Neuronal stem cell (in vitro differentiated cells): ENCODE measurements around the gene ITPK1.

Experiments used
- DNase-seq: peaks from one replicate; pipeline ENCODE4 v3.0.0-alpha.2; 2013; ENCODE audit warnings: low spot score
- H2AFZ ChIP-seq: one replicate; pipeline ENCODE4 v1.6.1; 2013; ENCODE audit warnings: mild to moderate bottlenecking, low read length, inconsistent platforms
- H2AK5ac ChIP-seq: 2 replicates; pipeline ENCODE4 v1.6.1; 2013; ENCODE audit warnings: low read depth, mild to moderate bottlenecking, inconsistent platforms, low read length, moderate library complexity, mixed read lengths
- H2BK120ac ChIP-seq: 2 replicates; pipeline ENCODE4 v1.6.1; 2013; ENCODE audit warnings: low read depth, mild to moderate bottlenecking, inconsistent platforms, low read length, moderate library complexity, mixed read lengths
- H2BK12ac ChIP-seq: one replicate; pipeline ENCODE4 v1.6.1; 2013; ENCODE audit warnings: low read length, inconsistent platforms
- H2BK15ac ChIP-seq: 2 replicates; pipeline ENCODE4 v1.6.1; 2013; ENCODE audit warnings: mild to moderate bottlenecking, low read length, inconsistent platforms, mixed read lengths
- H2BK5ac ChIP-seq: one replicate; pipeline ENCODE4 v1.6.1; 2013; ENCODE audit warnings: inconsistent platforms, mild to moderate bottlenecking, low read length, moderate library complexity
- H3K14ac ChIP-seq: one replicate; pipeline ENCODE4 v1.6.1; 2013; ENCODE audit warnings: low read length, inconsistent platforms
- H3K18ac ChIP-seq: 2 replicates; pipeline ENCODE4 v1.6.1; 2013; ENCODE audit warnings: low read length, inconsistent platforms
- H3K23ac ChIP-seq: 2 replicates; pipeline ENCODE4 v1.6.1; 2013; ENCODE audit warnings: low read depth, mild to moderate bottlenecking, mixed read lengths, low read length, inconsistent platforms; ENCODE audit not compliant: poor library complexity
- H3K27ac ChIP-seq: replicated peaks from 3 replicates; pipeline ENCODE4 v1.5.1; 2013; ENCODE audit warnings: low read length, inconsistent platforms
- H3K27me3 ChIP-seq, 3 experiments: 2 replicates each; pipeline ENCODE4 v1.6.1; 2013; ENCODE audit warnings: low read length in 3 of 3, mild to moderate bottlenecking in 2 of 3, inconsistent platforms in 1 of 3, low read depth in 1 of 3, mixed read lengths in 1 of 3, moderate library complexity in 1 of 3; ENCODE audit not compliant: control insufficient read depth in 3 of 3, insufficient read depth in 3 of 3
- H3K36me3 ChIP-seq, 2 donors: replicated peaks in 1 of 2; 2 replicates each; pipeline ENCODE4 v1.6.1; 2013; ENCODE audit warnings: low read length in 2 of 2; ENCODE audit not compliant: control insufficient read depth in 2 of 2, insufficient read depth in 2 of 2
- H3K4ac ChIP-seq: 2 replicates; pipeline ENCODE4 v1.6.1; 2013; ENCODE audit warnings: inconsistent platforms, mild to moderate bottlenecking, low read length, moderate library complexity
- H3K4me1 ChIP-seq, 2 donors: 1 replicate in 1 of 2; 2 replicates in 1 of 2; pipeline ENCODE4 v1.6.1; 2013; ENCODE audit warnings: low read length in 2 of 2, low read depth in 1 of 2; ENCODE audit not compliant: control insufficient read depth in 2 of 2, insufficient read depth in 1 of 2
- H3K4me2 ChIP-seq: one replicate; pipeline ENCODE4 v1.6.1; 2013; ENCODE audit warnings: mild to moderate bottlenecking, low read length, inconsistent platforms; ENCODE audit not compliant: insufficient read depth, poor library complexity, severe bottlenecking
- H3K4me3 ChIP-seq, 2 donors: 2 replicates each; pipeline ENCODE4 v1.5.1; 2013; ENCODE audit warnings: low read length in 2 of 2, mild to moderate bottlenecking in 2 of 2, inconsistent platforms in 1 of 2, moderate library complexity in 1 of 2
- H3K79me1 ChIP-seq: one replicate; pipeline ENCODE4 v1.6.1; 2013; ENCODE audit warnings: low read depth, mild to moderate bottlenecking, inconsistent platforms, low read length, moderate library complexity
- H3K9ac ChIP-seq: one replicate; pipeline ENCODE4 v1.6.1; 2013; ENCODE audit warnings: mild to moderate bottlenecking, low read depth, low read length, inconsistent platforms; ENCODE audit not compliant: poor library complexity
- H3K9me3 ChIP-seq, 2 donors: replicated peaks in 1 of 2; 2 replicates each; pipeline versions ENCODE3 to v1.6.1; 2013; ENCODE audit warnings: low read length in 2 of 2, mild to moderate bottlenecking in 2 of 2, inconsistent platforms in 1 of 2, low read depth in 1 of 2, mixed read lengths in 1 of 2, moderate library complexity in 1 of 2; ENCODE audit not compliant: control insufficient read depth in 2 of 2, insufficient read depth in 1 of 2
- H4K8ac ChIP-seq: one replicate; pipeline ENCODE4 v1.6.1; 2013; ENCODE audit warnings: low read depth, mild to moderate bottlenecking, inconsistent platforms, low read length, moderate library complexity
- H4K91ac ChIP-seq: one replicate; pipeline ENCODE4 v1.6.1; 2013; ENCODE audit warnings: low read length, low read depth, mild to moderate bottlenecking, inconsistent platforms; ENCODE audit not compliant: poor library complexity
- WGBS, 2 donors: extraction: QIAGEN DNeasy Blood & Tissue Kit; methylation state at CpG; one replicate each; pipeline ENCODE4 v1.1.7; 2013; ENCODE audit warnings: missing lambda C conversion rate in 2 of 2, mixed read lengths in 1 of 2; ENCODE audit not compliant: insufficient read length in 2 of 2, insufficient replicate concordance in 1 of 2; ENCODE audit errors: extremely low coverage in 2 of 2; 5-methylcytosine and 5-hydroxymethylcytosine counted together

Gene ITPK1

DNA sequence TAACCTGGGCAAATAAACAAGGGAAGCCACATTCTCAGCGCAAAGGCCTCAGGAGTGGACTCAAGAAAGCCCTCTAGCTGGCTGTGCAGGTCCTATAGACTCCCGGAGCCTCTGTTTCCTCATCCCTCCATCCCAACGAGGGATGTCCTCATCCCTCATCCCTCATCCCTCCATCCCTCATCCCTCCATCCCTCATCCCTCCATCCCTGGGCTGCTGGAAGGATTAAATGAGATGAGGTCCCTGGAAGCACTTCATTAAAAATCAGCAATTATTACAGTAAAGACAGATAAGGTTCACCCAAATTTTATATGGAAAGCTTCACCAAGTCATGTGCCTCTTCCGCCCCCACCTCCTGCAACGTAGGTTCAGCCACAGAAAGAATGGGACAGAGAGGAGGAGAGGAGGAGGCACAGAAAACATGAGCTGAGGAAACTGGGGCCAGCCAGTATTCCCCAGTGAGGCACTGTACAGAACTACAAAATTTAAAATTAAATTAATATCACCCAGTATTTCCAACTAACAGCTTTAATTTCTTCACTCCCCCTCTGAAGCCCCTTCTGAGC lies 4.8 kb downstream of the ITPK1 start:
- no peak overlapping the region for H2BK120ac ChIP-seq
- H3K23ac ChIP-seq, result no peak overlapping the region
- peaks cover 0 to 14% (median 0%) of the 10 kb centered on the region in 3 experiments for H3K27me3 ChIP-seq
- no peak overlapping the region for H4K8ac ChIP-seq
- H2AK5ac ChIP-seq, result no peak overlapping the region
- no peak overlapping the region for H3K18ac ChIP-seq
- no peak overlapping the region for H3K9ac ChIP-seq
- peaks cover 14 to 15% of the 10 kb centered on the region in 2 donors for H3K4me1 ChIP-seq
- H3K4ac ChIP-seq, result no peak overlapping the region
- H3K9me3 ChIP-seq, result no peaks in the 10 kb centered on the region
- DNase-seq, result no peak
- H3K79me1 ChIP-seq, result no peaks in the 10 kb centered on the region
- no peak overlapping the region for H3K14ac ChIP-seq
- H4K91ac ChIP-seq, result no peak overlapping the region
- H3K4me3 ChIP-seq, result no peak overlapping the region
- H2BK5ac ChIP-seq, result no peak overlapping the region
- no peaks in the 10 kb centered on the region for H3K36me3 ChIP-seq
- no peak overlapping the region for H2AFZ ChIP-seq
- H3K4me2 ChIP-seq, result no peak overlapping the region
- H3K27ac ChIP-seq, result no peak overlapping the region
- no peak overlapping the region for H2BK12ac ChIP-seq
- WGBS, 2 donors, result no CpG with 5 or more reads among the region's 5 CpGs
- no peak overlapping the region for H2BK15ac ChIP-seq

DNA sequence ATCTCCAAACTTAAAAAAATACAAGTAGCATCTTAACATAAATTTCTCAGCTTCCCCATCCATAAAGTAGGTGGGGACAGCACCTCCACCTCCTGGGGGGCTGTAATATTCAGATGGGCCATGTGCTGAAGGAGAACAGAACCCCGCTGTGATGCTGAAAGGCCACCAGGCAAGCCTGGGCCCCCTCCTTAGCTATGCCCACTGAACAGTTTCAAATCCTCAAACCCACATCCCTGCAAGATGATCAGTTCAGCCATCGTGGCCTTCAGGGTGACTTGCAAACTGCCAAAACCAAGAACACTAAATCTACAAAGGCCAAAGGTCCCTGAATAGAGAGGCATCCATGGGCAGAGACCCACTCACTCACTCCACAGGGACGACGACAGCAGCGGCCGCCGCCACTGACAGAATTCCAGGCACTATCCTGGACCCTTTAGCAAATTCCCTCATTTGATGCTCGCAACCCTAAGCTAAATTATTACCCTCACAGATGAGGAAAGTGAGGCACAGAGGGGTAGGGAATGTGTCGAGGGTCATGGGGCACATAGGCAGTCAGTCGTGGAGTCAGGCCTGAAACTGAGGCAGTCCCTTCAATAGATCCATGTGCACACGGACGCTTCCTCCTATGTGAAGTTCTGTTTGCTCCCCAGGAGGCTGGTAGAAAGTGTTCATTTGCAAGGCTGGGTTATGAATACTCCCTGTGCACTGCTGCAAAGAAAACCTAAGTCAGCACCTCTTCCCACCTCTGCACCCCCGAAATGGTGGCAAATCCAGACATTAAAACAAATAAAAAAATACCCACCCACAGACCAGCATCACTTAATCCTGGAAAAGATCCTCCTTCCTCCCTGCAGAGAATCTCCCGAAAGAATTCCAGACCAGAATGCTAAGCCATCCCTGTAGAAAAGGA lies 5.9 kb downstream of the ITPK1 start:
- H2BK5ac ChIP-seq, result no peak overlapping the region
- peaks cover 14 to 15% of the 10 kb centered on the region in 2 donors for H3K4me1 ChIP-seq
- no peak for DNase-seq

DNA sequence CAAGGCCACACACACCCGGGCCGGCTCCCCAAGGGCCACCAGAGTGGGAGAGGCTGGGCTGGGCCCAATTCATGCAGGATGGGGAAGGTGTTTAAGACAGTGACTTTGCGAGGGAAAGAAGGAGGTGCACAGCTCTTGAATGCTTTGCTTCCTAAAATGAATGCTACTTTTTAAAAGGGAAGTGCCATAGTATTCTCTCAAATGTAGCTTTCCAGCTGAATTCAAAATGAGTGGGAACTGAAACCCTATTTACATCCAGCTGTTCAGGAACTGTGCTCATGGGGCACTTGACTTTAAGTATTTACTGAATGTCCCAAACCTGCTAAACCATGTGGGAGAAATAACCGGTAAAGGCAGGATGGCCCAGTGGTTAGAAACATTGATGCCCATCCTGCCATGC lies 7.6 kb downstream of the ITPK1 start:
- Histone ChIP-seq H2BK120ac (no peak overlapping the region), H3K4ac (no peak overlapping the region), H4K8ac (no peak overlapping the region), H3K9ac (no peak overlapping the region), H3K4me2 (no peak overlapping the region), H3K4me3 (no peak overlapping the region), H2BK5ac (no peak overlapping the region), H3K79me1 (no peaks in the 10 kb centered on the region), H4K91ac (no peak overlapping the region), H2BK15ac (no peak overlapping the region), H3K27ac (no peak overlapping the region), H3K4me1 (peaks cover under 1% of the 10 kb centered on the region in 2 donors), H3K27me3 (no peaks in the 10 kb centered on the region), H3K14ac (no peak overlapping the region), H3K23ac (no peak overlapping the region), H2AFZ (no peak overlapping the region), H3K18ac (no peak overlapping the region), H2AK5ac (no peak overlapping the region), H2BK12ac (no peak overlapping the region), H3K36me3 (no peaks in the 10 kb centered on the region), H3K9me3 (no peaks in the 10 kb centered on the region)
- no peak for DNase-seq
- WGBS, 2 donors, result no CpG with 5 or more reads among the region's 4 CpGs

More for the DNA sequence above, 5.9 kb downstream of the ITPK1 start:
- H2BK12ac ChIP-seq, result no peak overlapping the region
- H2AK5ac ChIP-seq, result no peak overlapping the region
- H3K27me3 ChIP-seq, result peaks cover 0 to 14% (median 0%) of the 10 kb centered on the region in 3 experiments
- H3K18ac ChIP-seq, result no peak overlapping the region
- H3K4me3 ChIP-seq, result no peak overlapping the region
- H3K79me1 ChIP-seq, result no peaks in the 10 kb centered on the region
- no peak overlapping the region for H2BK120ac ChIP-seq
- WGBS, 2 donors, result no CpG with 5 or more reads among the region's 14 CpGs
- H3K27ac ChIP-seq, result no peak overlapping the region
- no peak overlapping the region for H3K14ac ChIP-seq
- no peaks in the 10 kb centered on the region for H3K36me3 ChIP-seq
- no peak overlapping the region for H4K8ac ChIP-seq
- H3K4me2 ChIP-seq, result no peak overlapping the region
- H2AFZ ChIP-seq, result no peak overlapping the region
- H3K4ac ChIP-seq, result no peak overlapping the region
- no peak overlapping the region for H3K23ac ChIP-seq
- peak overlapping the region; percentile 46 for H3K9ac ChIP-seq
- H2BK15ac ChIP-seq, result no peak overlapping the region
- H4K91ac ChIP-seq, result no peak overlapping the region
- H3K9me3 ChIP-seq, result no peaks in the 10 kb centered on the region

DNA sequence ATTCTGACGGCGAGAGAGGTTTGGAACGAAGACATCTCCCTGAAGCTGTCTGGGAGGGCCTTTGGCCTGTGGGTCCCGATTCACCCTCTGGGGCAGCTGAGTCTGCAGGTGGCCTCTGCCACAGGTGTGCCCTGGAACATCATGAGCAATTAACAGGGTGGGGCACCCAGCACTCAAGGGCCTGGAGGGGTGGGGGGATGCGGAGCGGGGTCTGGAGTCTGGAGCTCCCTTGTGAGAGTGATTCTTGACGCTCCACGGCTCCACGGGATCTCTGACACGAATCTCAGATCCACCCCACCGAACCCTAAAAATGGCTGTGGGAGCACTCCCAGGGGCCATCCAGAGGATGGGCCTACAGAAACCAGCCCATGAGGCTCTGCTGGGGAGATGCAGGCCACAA lies 8.3 kb downstream of the ITPK1 start:
- no peak overlapping the region for H2BK5ac ChIP-seq
- no peak overlapping the region for H2BK15ac ChIP-seq
- H2AK5ac ChIP-seq, result no peak overlapping the region
- H3K14ac ChIP-seq, result no peak overlapping the region
- H4K8ac ChIP-seq, result no peak overlapping the region
- no peaks in the 10 kb centered on the region for H3K27me3 ChIP-seq
- no peak overlapping the region for H3K4me2 ChIP-seq
- no peak overlapping the region for H3K18ac ChIP-seq
- H3K4me1 ChIP-seq, result no peaks in the 10 kb centered on the region
- no peak overlapping the region for H2BK120ac ChIP-seq
- no peak overlapping the region for H3K27ac ChIP-seq
- no CpG with 5 or more reads among the region's 11 CpGs for WGBS, 2 donors
- no peak overlapping the region for H3K4me3 ChIP-seq
- H3K4ac ChIP-seq, result no peak overlapping the region
- H2AFZ ChIP-seq, result no peak overlapping the region
- H3K36me3 ChIP-seq, result no peaks in the 10 kb centered on the region
- H3K79me1 ChIP-seq, result no peaks in the 10 kb centered on the region
- no peak overlapping the region for H3K23ac ChIP-seq
- no peak overlapping the region for H4K91ac ChIP-seq
- no peaks in the 10 kb centered on the region for H3K9me3 ChIP-seq
- peak overlapping the region; percentile 37 for H3K9ac ChIP-seq
- no peak overlapping the region for H2BK12ac ChIP-seq
- DNase-seq, result no peak
